ENCODE data around the gene MAML2. TPM values are rescaled to one million over a fixed set of nuclear protein-coding genes. Genes with fewer than 3 reads are reported as not detected.

The MAML2 gene
- total RNA-seq, 1 donor from 2014 or later = 1.3 TPM

DNA sequence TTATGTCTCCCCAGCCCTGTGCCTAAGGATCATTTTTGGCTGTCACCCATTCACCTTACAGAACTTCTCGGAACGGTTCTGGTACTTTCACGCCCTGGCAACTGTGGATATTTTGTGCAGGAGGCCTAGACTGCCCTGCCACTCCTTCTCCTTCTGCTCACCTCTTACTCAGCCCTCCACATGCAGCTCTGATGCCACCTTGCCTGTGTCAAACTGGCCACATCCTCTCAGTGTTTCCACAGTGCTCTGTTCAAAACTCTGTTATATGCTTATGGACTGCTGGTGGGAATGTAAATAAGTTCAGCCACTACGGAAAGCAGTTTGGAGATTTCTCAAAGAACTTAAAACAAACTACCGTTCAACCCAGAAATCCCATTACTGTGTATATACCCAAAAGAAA lies 318.3 kb downstream of the MAML2 start:
- no peak for FAIRE-seq

GRCh38 chr11:96023275-96023674 lies 319.7 kb downstream of the MAML2 start:
- Histone ChIP-seq H3K27me3 (ENCODE audit: control insufficient read depth, insufficient read depth, low read length) (no peaks in the 10 kb centered on the region), H3K4me3 (ENCODE audit: low read depth, low read length) (no peak overlapping the region), H3K36me3 (ENCODE audit: control insufficient read depth, insufficient read depth, low read length) (no peaks in the 10 kb centered on the region)
- TF ChIP-seq, protein P1, sequence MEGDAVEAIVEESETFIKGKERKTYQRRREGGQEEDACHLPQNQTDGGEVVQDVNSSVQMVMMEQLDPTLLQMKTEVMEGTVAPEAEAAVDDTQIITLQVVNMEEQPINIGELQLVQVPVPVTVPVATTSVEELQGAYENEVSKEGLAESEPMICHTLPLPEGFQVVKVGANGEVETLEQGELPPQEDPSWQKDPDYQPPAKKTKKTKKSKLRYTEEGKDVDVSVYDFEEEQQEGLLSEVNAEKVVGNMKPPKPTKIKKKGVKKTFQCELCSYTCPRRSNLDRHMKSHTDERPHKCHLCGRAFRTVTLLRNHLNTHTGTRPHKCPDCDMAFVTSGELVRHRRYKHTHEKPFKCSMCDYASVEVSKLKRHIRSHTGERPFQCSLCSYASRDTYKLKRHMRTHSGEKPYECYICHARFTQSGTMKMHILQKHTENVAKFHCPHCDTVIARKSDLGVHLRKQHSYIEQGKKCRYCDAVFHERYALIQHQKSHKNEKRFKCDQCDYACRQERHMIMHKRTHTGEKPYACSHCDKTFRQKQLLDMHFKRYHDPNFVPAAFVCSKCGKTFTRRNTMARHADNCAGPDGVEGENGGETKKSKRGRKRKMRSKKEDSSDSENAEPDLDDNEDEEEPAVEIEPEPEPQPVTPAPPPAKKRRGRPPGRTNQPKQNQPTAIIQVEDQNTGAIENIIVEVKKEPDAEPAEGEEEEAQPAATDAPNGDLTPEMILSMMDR (IDR thresholded peaks at IDR 0.05; ENCODE audit: insufficient read depth, low read length, severe bottlenecking) = no peak
- FAIRE-seq (no peak), DNase-seq (ENCODE audit: low read depth) (no peak)

More for the DNA sequence above, 318.3 kb downstream of the MAML2 start:
- Histone ChIP-seq H3K27me3 (ENCODE audit: control insufficient read depth, insufficient read depth, low read length) (no peaks in the 10 kb centered on the region), H3K36me3 (ENCODE audit: control insufficient read depth, insufficient read depth, low read length) (no peaks in the 10 kb centered on the region), H3K4me3 (ENCODE audit: low read depth, low read length) (no peak overlapping the region)
- no peak for DNase-seq (ENCODE audit: low read depth)
- TF ChIP-seq, protein P1 (IDR thresholded peaks at IDR 0.05; ENCODE audit: insufficient read depth, low read length, severe bottlenecking) = no peak

DNA sequence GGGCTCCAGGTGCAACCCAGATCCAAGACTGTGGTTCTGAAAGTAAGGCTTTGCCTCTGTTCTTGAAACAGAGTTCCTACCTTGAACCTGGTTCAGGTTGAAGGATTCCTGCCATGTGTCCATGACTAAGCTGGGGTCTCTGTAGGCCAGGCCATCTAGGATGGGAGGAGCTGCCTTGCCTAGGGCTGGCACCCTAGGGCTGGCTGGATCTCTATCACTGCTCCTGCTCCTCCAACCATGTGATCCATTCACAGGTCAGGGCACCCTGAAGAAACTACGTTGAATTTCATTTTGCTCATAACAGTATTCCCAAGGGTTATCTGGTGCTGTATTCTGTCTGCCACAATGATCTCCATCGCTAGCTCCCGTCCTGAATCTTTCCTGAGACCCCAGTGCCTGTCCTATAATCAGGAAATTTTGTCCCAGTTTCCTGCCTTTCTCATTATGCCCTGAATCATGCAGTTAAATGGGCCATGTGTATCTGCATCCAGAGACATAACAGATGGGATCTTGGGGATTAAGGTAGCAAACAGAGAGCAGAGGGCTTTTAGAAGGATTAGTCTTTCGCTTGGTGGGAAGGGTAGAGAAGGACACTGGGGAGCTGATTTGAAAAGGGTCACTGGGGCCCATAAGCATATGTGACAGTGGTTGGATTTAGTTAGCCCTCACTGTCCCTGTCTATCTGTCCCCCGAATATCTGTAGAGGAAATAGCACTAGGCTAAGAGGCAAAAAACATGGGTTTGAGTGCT lies 320.9 kb downstream of the MAML2 start:
- H3K4me3 ChIP-seq (ENCODE audit: low read depth, low read length) = no peak overlapping the region
- no peaks in the 10 kb centered on the region for H3K36me3 ChIP-seq (ENCODE audit: control insufficient read depth, insufficient read depth, low read length)
- no peak for DNase-seq (ENCODE audit: low read depth)
- TF ChIP-seq, protein P1 (IDR thresholded peaks at IDR 0.05; ENCODE audit: insufficient read depth, low read length, severe bottlenecking) = no peak
- FAIRE-seq = no peak
- H3K27me3 ChIP-seq (ENCODE audit: control insufficient read depth, insufficient read depth, low read length) = no peaks in the 10 kb centered on the region

GRCh38 chr11:96019810-96020747 lies 322.9 kb downstream of the MAML2 start:
- no peaks in the 10 kb centered on the region for H3K36me3 ChIP-seq (ENCODE audit: control insufficient read depth, insufficient read depth, low read length)
- H3K4me3 ChIP-seq (ENCODE audit: low read depth, low read length) = no peak overlapping the region
- TF ChIP-seq, protein P1 (IDR thresholded peaks at IDR 0.05; ENCODE audit: insufficient read depth, low read length, severe bottlenecking) = no peak
- DNase-seq (ENCODE audit: low read depth) (no peak), FAIRE-seq (no peak)
- no peaks in the 10 kb centered on the region for H3K27me3 ChIP-seq (ENCODE audit: control insufficient read depth, insufficient read depth, low read length)

GRCh38 chr11:96019281-96019680 lies 323.7 kb downstream of the MAML2 start:
- FAIRE-seq = no peak

More at GRCh38 chr11:96019281-96019680, 323.7 kb downstream of the MAML2 start:
- no peaks in the 10 kb centered on the region for H3K27me3 ChIP-seq (ENCODE audit: control insufficient read depth, insufficient read depth, low read length)
- TF ChIP-seq, protein P1 (IDR thresholded peaks at IDR 0.05; ENCODE audit: insufficient read depth, low read length, severe bottlenecking) = no peak
- no peak for DNase-seq (ENCODE audit: low read depth)
- no peaks in the 10 kb centered on the region for H3K36me3 ChIP-seq (ENCODE audit: control insufficient read depth, insufficient read depth, low read length)
- no peak overlapping the region for H3K4me3 ChIP-seq (ENCODE audit: low read depth, low read length)
